GM12878 (cell line): Measurements from ENCODE around the gene PMM1. TPM values are rescaled to one million over a fixed set of nuclear protein-coding genes. Genes with fewer than 3 reads are reported as not detected.
"Not testable (repeated sequence)": the region's sequence is repeated elsewhere in the genome, so short reads cannot be mapped to it uniquely, and the experiment has no call there.

Experiments used
- ATAC-seq: fragments of 200-7000 bp; cut with Tn5 transposase; 3 replicates; pipeline ENCODE4 v1.9.1; 2020; ENCODE audit warnings: mild to moderate bottlenecking, moderate library complexity
- BruUV-seq: library from RNA; stranded (reverse); fragments of 400-500 nt; replicated peaks from 2 replicates; lab custom pipeline; 2021; lab: Mats Ljungman, UMichigan
- CTCF ChIA-PET: fragments of 300-600 bp; sonication (Branson Sonifier 250); formaldehyde crosslinking; extraction: SDS; loops from one replicate; lab custom pipeline; 2021; ENCODE audit warnings: inconsistent platforms; lab: Yijun Ruan, JAX
- POLR2A ChIA-PET: fragments of 350-600 bp; formaldehyde crosslinking; extraction: SDS; loops from one replicate; lab custom pipeline; 2021; ENCODE audit warnings: inconsistent platforms; lab: Charles Lee
- RAD21 ChIA-PET: fragments of 300-600 bp; sonication (Branson Sonifier 250); formaldehyde crosslinking; loops from one replicate; lab custom pipeline; 2023; ENCODE audit warnings: antibody characterized with exemption; ENCODE audit not compliant: unreplicated experiment; lab: Charles Lee
- SMC1A ChIA-PET: fragments of 300-600 bp; sonication (Branson Sonifier 250); formaldehyde crosslinking; loops from one replicate; lab custom pipeline; 2023; ENCODE audit not compliant: unreplicated experiment, uncharacterized antibody; lab: Charles Lee
- DNase-seq: peaks from one replicate; pipeline ENCODE4 v3.0.0-alpha.2; 2011; ENCODE audit warnings: low read depth, low spot score
- FAIRE-seq: peaks from 3 replicates; lab custom pipeline; 2011; peaks lifted over from hg19 to GRCh38; lab: Jason Lieb, UNC
- H2AFZ ChIP-seq: 2 replicates; pipeline ENCODE4 v1.6.0; 2011; ENCODE audit warnings: low read depth, low read length, control low read depth; ENCODE audit not compliant: control insufficient read depth
- H3K27ac ChIP-seq: 2 replicates; pipeline ENCODE4 v1.5.1; 2011; ENCODE audit warnings: control low read depth; ENCODE audit not compliant: control insufficient read depth, insufficient read depth
- H3K27me3 ChIP-seq, 2 experiments: replicated peaks in 1 of 2; 2 replicates each; pipeline versions ENCODE4 v1.6.0 to v1.6.1; 2011; ENCODE audit warnings: low read length in 1 of 2; ENCODE audit not compliant: control insufficient read depth in 2 of 2, insufficient read depth in 2 of 2
- H3K36me3 ChIP-seq, 2 experiments: 2 replicates each; pipeline ENCODE4 v1.5.1; 2011; ENCODE audit warnings: low read length in 1 of 2; ENCODE audit not compliant: control insufficient read depth in 2 of 2, insufficient read depth in 2 of 2
- H3K4me1 ChIP-seq: 2 replicates; pipeline ENCODE4 v1.6.1; 2011; ENCODE audit warnings: mild to moderate bottlenecking, low read length, moderate library complexity, mixed read lengths; ENCODE audit not compliant: control insufficient read depth, insufficient read depth
- H3K4me2 ChIP-seq: 2 replicates; pipeline ENCODE4 v1.6.0; 2011; ENCODE audit warnings: control low read depth; ENCODE audit not compliant: control insufficient read depth, insufficient read depth
- H3K4me3 ChIP-seq: fragments of 200-600 bp; sonication (generic); 2 replicates; pipeline ENCODE4 v1.5.1; 2016
- H3K79me2 ChIP-seq: 2 replicates; pipeline ENCODE4 v1.6.0; 2011; ENCODE audit warnings: low read length; ENCODE audit not compliant: control insufficient read depth, insufficient read depth
- H3K9ac ChIP-seq: 2 replicates; pipeline ENCODE4 v1.8.0; 2011; ENCODE audit warnings: low read length, control low read depth, mixed read lengths; ENCODE audit not compliant: control insufficient read depth, insufficient read depth
- H3K9me3 ChIP-seq: replicated peaks from 3 replicates; pipeline ENCODE4 v1.5.1; 2011; ENCODE audit warnings: mild to moderate bottlenecking, low read length; ENCODE audit not compliant: control insufficient read depth, insufficient read depth
- H4K20me1 ChIP-seq: 2 replicates; pipeline ENCODE4 v1.6.0; 2011; ENCODE audit not compliant: control insufficient read depth, insufficient read depth
- CBFB ChIP-seq: IDR thresholded peaks from 2 replicates; pipeline ENCODE4 v1.6.1; 2016; ENCODE audit warnings: antibody characterized with exemption, low read depth
- CREB1 ChIP-seq: IDR thresholded peaks from 2 replicates; pipeline ENCODE4 v1.6.1; 2012; ENCODE audit warnings: low read depth, mild to moderate bottlenecking, inconsistent platforms
- WGBS: methylation state at CpG from one replicate; pipeline ENCODE4 v1.1.6; 2016; ENCODE audit warnings: low lambda C conversion rate; ENCODE audit not compliant: insufficient replicate concordance, insufficient coverage; ENCODE audit errors: missing lambda C conversion rate; 5-methylcytosine and 5-hydroxymethylcytosine counted together
- in situ Hi-C: fragments of 300-500 bp; cut with MboI; formaldehyde crosslinking; loops from 9 replicates; pipeline ENCODE4 v1.14.3; 2018; ENCODE audit warnings: mixed read lengths
- intact Hi-C: fragments of 100-400 bp; cut with micrococcal nuclease; formaldehyde crosslinking; loops from one replicate; pipeline ENCODE4 v1.14.2; 2022; ENCODE audit not compliant: unreplicated experiment
- polyA plus RNA-seq, 11 experiments: library from polyadenylated mRNA; depleted of rRNA in 4 of 11; unstranded in 6 of 11; stranded (reverse) in 5 of 11; fragments of >200 nt; fragmentation: Nextera tagmentation in 4 of 11; fragmentation: Illumina TruSeq in 1 of 11; extraction: Ambion mirVana in 4 of 11; extraction: Trizol in 1 of 11; gene quantifications; 1 replicate in 1 of 11; 2 replicates in 10 of 11; pipeline versions ENCODE4 v1.2.1 to v1.2.3, GENCODE V29; 2011 to 2016; ENCODE audit warnings: inconsistent platforms in 2 of 11, missing spikeins in 2 of 11, low read depth in 1 of 11
- total RNA-seq, 4 experiments: library from RNA; depleted of rRNA in 3 of 4; stranded (reverse); fragments of >200 nt in 3 of 4; fragmentation: Illumina TruSeq in 1 of 4; extraction: Trizol in 1 of 4; gene quantifications; 2 replicates each; pipeline versions ENCODE4 v1.2.1 to v1.2.3, GENCODE V29; 2013 to 2021
- TF ChIP-seq, protein P1 (sequence below): IDR thresholded peaks from 2 replicates; pipeline ENCODE4 v1.6.1; 2011; ENCODE audit warnings: mild to moderate bottlenecking, low read depth, low read length, moderate library complexity; ENCODE audit not compliant: insufficient replicate concordance

PMM1 gene
- total and polyA plus RNA-seq, 10 of the 15 experiments (the other 5 are each of a cell fraction or from before 2014, with no cell fraction given), result 8.2 to 32.2 (median 16.9) TPM

DNA sequence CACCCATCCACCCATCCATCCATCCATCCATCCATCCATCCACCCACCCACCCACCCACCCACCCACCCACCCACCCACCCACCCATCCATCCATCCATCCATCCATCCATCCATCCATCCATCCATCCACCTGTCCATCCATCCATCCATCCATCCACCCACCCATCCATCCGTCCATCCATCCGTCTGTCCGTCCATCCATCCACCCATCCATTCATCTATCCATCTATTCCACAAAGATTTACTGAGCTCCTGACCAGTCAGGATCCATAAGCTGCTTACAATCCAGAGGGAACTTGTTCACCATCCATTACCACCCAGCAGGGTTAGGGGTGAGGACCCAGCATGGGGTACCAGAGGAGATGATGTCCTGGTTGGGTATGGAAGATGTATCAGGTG lies 17.3 kb downstream of the PMM1 start:
- H3K79me2 ChIP-seq, H3K4me1 ChIP-seq, in situ Hi-C loops, H3K4me3 ChIP-seq, intact Hi-C loops, DNase-seq, H3K9me3 ChIP-seq, H3K9ac ChIP-seq, POLR2A ChIA-PET, H3K27me3 ChIP-seq, H4K20me1 ChIP-seq, H3K36me3 ChIP-seq, FAIRE-seq, H3K27ac ChIP-seq, ATAC-seq, H2AFZ ChIP-seq, BruUV-seq, H3K4me2 ChIP-seq: not testable (repeated sequence)
- ChIA-PET SMC1A (interaction anchor here (0.6 to 1.1 kb wide), 2 partner anchors 47 to 385 kb away, joined by 3 read pairs; no protein-coding TSS in a partner anchor), CTCF (interaction anchor here (1.8 kb wide), 1 partner anchor 25 kb away, joined by 7 read pairs; no protein-coding TSS in a partner anchor), RAD21 (interaction anchor here (2.1 kb wide), 1 partner anchor 18 kb away, joined by 6 read pairs; the partner anchor contains the start of gene PMM1)
- 62% methylated on average over 3 of the region's 3 CpGs for WGBS

DNA sequence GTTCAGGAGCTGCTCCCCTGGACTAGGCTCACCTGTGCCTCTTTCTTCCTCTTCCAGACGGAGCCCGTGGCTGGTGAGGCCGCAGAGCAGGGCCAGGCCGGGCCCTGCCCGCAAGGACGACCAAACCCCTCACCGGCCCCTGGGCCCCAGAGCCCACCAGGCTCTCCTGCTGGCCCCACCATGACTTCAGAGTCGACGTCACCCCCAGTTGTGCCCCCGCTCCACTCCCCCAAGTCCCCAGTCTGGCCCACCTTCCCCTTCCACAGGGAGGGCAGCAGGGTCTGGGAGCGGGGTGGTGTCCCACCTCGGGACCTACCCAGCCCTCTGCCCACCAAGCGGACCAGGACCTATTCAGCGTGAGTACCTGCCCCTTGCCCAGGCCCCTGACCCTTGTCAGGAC lies 17.9 kb downstream of the PMM1 start:
- Histone ChIP-seq H3K4me2 (no peak overlapping the region), H2AFZ (no peak overlapping the region), H3K27ac (no peak overlapping the region), H3K9ac (no peak overlapping the region), H3K4me1 (no peaks in the 10 kb centered on the region), H3K27me3 (no peaks in the 10 kb centered on the region), H4K20me1 (no peaks in the 10 kb centered on the region), H3K9me3 (no peaks in the 10 kb centered on the region), H3K79me2 (no peaks in the 10 kb centered on the region), H3K36me3 (no peaks in the 10 kb centered on the region; a peak in 2 of 4 replicates), H3K4me3 (no peak overlapping the region)
- no TSS peak for BruUV-seq
- ChIA-PET RAD21 (no interaction called here), CTCF (no interaction called here), SMC1A (no interaction called here), POLR2A (no interaction called here)
- ATAC-seq (no peak), DNase-seq (no peak), FAIRE-seq (no peak)
- TF ChIP-seq, protein P1, sequence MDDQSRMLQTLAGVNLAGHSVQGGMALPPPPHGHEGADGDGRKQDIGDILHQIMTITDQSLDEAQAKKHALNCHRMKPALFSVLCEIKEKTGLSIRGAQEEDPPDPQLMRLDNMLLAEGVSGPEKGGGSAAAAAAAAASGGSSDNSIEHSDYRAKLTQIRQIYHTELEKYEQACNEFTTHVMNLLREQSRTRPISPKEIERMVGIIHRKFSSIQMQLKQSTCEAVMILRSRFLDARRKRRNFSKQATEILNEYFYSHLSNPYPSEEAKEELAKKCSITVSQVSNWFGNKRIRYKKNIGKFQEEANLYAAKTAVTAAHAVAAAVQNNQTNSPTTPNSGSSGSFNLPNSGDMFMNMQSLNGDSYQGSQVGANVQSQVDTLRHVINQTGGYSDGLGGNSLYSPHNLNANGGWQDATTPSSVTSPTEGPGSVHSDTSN, result no peak
- no peak for TF ChIP-seq CBFB
- no peak for TF ChIP-seq CREB1
- in situ Hi-C loops, result no loop called here
- WGBS, result 74% methylated on average over 13 of the region's 14 CpGs
- intact Hi-C loops, result no loop called here
